Measurements from ENCODE around the gene NOP10. TPM values are rescaled to one million over a fixed set of nuclear protein-coding genes. Genes with fewer than 3 reads are reported as not detected.

NOP10 gene
- polyA plus RNA-seq, 1 donor: 161 TPM

GRCh38 chr15:34370129-34370528 lies 27.2 kb upstream of the NOP10 start:
- Histone ChIP-seq H3K4me3 (ENCODE audit: low read length) (no peak overlapping the region), H3K9me3 (ENCODE audit: control insufficient read depth, low read depth, low read length) (peaks cover 8% of the 10 kb centered on the region), H3K4me1 (ENCODE audit: control insufficient read depth, insufficient read depth, low read length) (peaks cover 15% of the 10 kb centered on the region), H3K27ac (ENCODE audit: low read length) (no peak overlapping the region), H3K36me3 (ENCODE audit: control insufficient read depth, insufficient read depth, low read length) (no peaks in the 10 kb centered on the region), H3K27me3 (ENCODE audit: control insufficient read depth, insufficient read depth, low read length) (no peaks in the 10 kb centered on the region)
- WGBS (ENCODE audit: insufficient coverage, low lambda C conversion rate): no CpG with 5 or more reads among the region's 2 CpGs
- no peak for DNase-seq

GRCh38 chr15:34367101-34368081 lies 24.5 kb upstream of the NOP10 start, which contains the start of gene LPCAT4:
Gene LPCAT4 (minus strand): TSS chr15:34367196. CDS start chr15:34367100, 96 bp downstream.
- Histone ChIP-seq H3K27ac (ENCODE audit: low read length) (peak within 1 kb of the TSS; percentile 100), H3K4me1 (ENCODE audit: control insufficient read depth, insufficient read depth, low read length) (peaks cover 24% of the 10 kb centered on the region), H3K4me3 (ENCODE audit: low read length) (peak within 1 kb of the TSS; percentile 91), H3K36me3 (ENCODE audit: control insufficient read depth, insufficient read depth, low read length) (peaks cover 2% of the 10 kb centered on the region), H3K27me3 (ENCODE audit: control insufficient read depth, insufficient read depth, low read length) (no peaks in the 10 kb centered on the region), H3K9me3 (ENCODE audit: control insufficient read depth, low read depth, low read length) (peaks cover 8% of the 10 kb centered on the region)
- no CpG with 5 or more reads among the region's 80 CpGs for WGBS (ENCODE audit: insufficient coverage, low lambda C conversion rate)
- DNase-seq: peak; percentile 91 to 94

- peak; percentile 69 to 85 for DNase-seq
These were observed 23.5 kb upstream of the NOP10 start for GRCh38 chr15:34366271-34367065.

GRCh38 chr15:34365836-34366235 lies 22.9 kb upstream of the NOP10 start:
- no peak for DNase-seq
- Histone ChIP-seq H3K27ac (ENCODE audit: low read length) (peak overlapping the region; percentile 77), H3K4me1 (ENCODE audit: control insufficient read depth, insufficient read depth, low read length) (peaks cover 25% of the 10 kb centered on the region), H3K27me3 (ENCODE audit: control insufficient read depth, insufficient read depth, low read length) (no peaks in the 10 kb centered on the region), H3K36me3 (ENCODE audit: control insufficient read depth, insufficient read depth, low read length) (peaks cover 8% of the 10 kb centered on the region), H3K9me3 (ENCODE audit: control insufficient read depth, low read depth, low read length) (peaks cover 3% of the 10 kb centered on the region), H3K4me3 (ENCODE audit: low read length) (peak overlapping the region; percentile 70)
- no CpG with 5 or more reads among the region's 5 CpGs for WGBS (ENCODE audit: insufficient coverage, low lambda C conversion rate)

More at GRCh38 chr15:34366271-34367065, 23.5 kb upstream of the NOP10 start:
- H3K27me3 ChIP-seq (ENCODE audit: control insufficient read depth, insufficient read depth, low read length): no peaks in the 10 kb centered on the region
- H3K4me3 ChIP-seq (ENCODE audit: low read length): peak overlapping the region; percentile 70
- peaks cover 25% of the 10 kb centered on the region for H3K4me1 ChIP-seq (ENCODE audit: control insufficient read depth, insufficient read depth, low read length)
- H3K9me3 ChIP-seq (ENCODE audit: control insufficient read depth, low read depth, low read length): peaks cover 6% of the 10 kb centered on the region
- peaks cover 2% of the 10 kb centered on the region for H3K36me3 ChIP-seq (ENCODE audit: control insufficient read depth, insufficient read depth, low read length)
- 0% methylated on average over 1 of the region's 37 CpGs for WGBS (ENCODE audit: insufficient coverage, low lambda C conversion rate)
- peak overlapping the region; percentile 77 for H3K27ac ChIP-seq (ENCODE audit: low read length)

GRCh38 chr15:34365091-34365825 lies 22.3 kb upstream of the NOP10 start:
- DNase-seq: no peak
- Histone ChIP-seq H3K4me3 (ENCODE audit: low read length) (no peak overlapping the region), H3K9me3 (ENCODE audit: control insufficient read depth, low read depth, low read length) (no peaks in the 10 kb centered on the region), H3K36me3 (ENCODE audit: control insufficient read depth, insufficient read depth, low read length) (peaks cover 13% of the 10 kb centered on the region), H3K4me1 (ENCODE audit: control insufficient read depth, insufficient read depth, low read length) (peaks cover 25% of the 10 kb centered on the region), H3K27me3 (ENCODE audit: control insufficient read depth, insufficient read depth, low read length) (no peaks in the 10 kb centered on the region), H3K27ac (ENCODE audit: low read length) (peak overlapping the region; percentile 77)
- WGBS (ENCODE audit: insufficient coverage, low lambda C conversion rate): no CpG with 5 or more reads among the region's 16 CpGs

- H3K27ac ChIP-seq (ENCODE audit: low read length): no peak overlapping the region
- H3K4me3 ChIP-seq (ENCODE audit: low read length): no peak overlapping the region
- DNase-seq: no peak
- no peaks in the 10 kb centered on the region for H3K9me3 ChIP-seq (ENCODE audit: control insufficient read depth, low read depth, low read length)
- no CpG with 5 or more reads among the region's 8 CpGs for WGBS (ENCODE audit: insufficient coverage, low lambda C conversion rate)
- H3K36me3 ChIP-seq (ENCODE audit: control insufficient read depth, insufficient read depth, low read length): peaks cover 26% of the 10 kb centered on the region
- peaks cover 25% of the 10 kb centered on the region for H3K4me1 ChIP-seq (ENCODE audit: control insufficient read depth, insufficient read depth, low read length)
- H3K27me3 ChIP-seq (ENCODE audit: control insufficient read depth, insufficient read depth, low read length): no peaks in the 10 kb centered on the region
These were observed 21.1 kb upstream of the NOP10 start for GRCh38 chr15:34364041-34364440.

- no peaks in the 10 kb centered on the region for H3K9me3 ChIP-seq (ENCODE audit: control insufficient read depth, low read depth, low read length)
- 18% methylated on average over 2 of the region's 10 CpGs for WGBS (ENCODE audit: insufficient coverage, low lambda C conversion rate)
- H3K27ac ChIP-seq (ENCODE audit: low read length): peak overlapping the region; percentile 71
- H3K27me3 ChIP-seq (ENCODE audit: control insufficient read depth, insufficient read depth, low read length): no peaks in the 10 kb centered on the region
- DNase-seq: peak; percentile 45 to 77
- peaks cover 43% of the 10 kb centered on the region for H3K36me3 ChIP-seq (ENCODE audit: control insufficient read depth, insufficient read depth, low read length)
- H3K4me3 ChIP-seq (ENCODE audit: low read length): no peak overlapping the region
- H3K4me1 ChIP-seq (ENCODE audit: control insufficient read depth, insufficient read depth, low read length): peaks cover 19% of the 10 kb centered on the region
These were observed 19.3 kb upstream of the NOP10 start for GRCh38 chr15:34362047-34362773.

- H3K27ac ChIP-seq (ENCODE audit: low read length): no peak overlapping the region
These were observed 18.3 kb upstream of the NOP10 start for GRCh38 chr15:34361278-34361677.

GRCh38 chr15:34360298-34360697 lies 17.4 kb upstream of the NOP10 start:
- H3K4me1 ChIP-seq (ENCODE audit: control insufficient read depth, insufficient read depth, low read length): peaks cover 11% of the 10 kb centered on the region
- no peaks in the 10 kb centered on the region for H3K9me3 ChIP-seq (ENCODE audit: control insufficient read depth, low read depth, low read length)
- no peak overlapping the region for H3K4me3 ChIP-seq (ENCODE audit: low read length)
- no CpG with 5 or more reads among the region's 1 CpG for WGBS (ENCODE audit: insufficient coverage, low lambda C conversion rate)
- H3K27me3 ChIP-seq (ENCODE audit: control insufficient read depth, insufficient read depth, low read length): no peaks in the 10 kb centered on the region
- peaks cover 59% of the 10 kb centered on the region for H3K36me3 ChIP-seq (ENCODE audit: control insufficient read depth, insufficient read depth, low read length)
- no peak overlapping the region for H3K27ac ChIP-seq (ENCODE audit: low read length)
- DNase-seq: no peak

More at GRCh38 chr15:34361278-34361677, 18.3 kb upstream of the NOP10 start:
- H3K4me3 ChIP-seq (ENCODE audit: low read length): no peak overlapping the region
- H3K9me3 ChIP-seq (ENCODE audit: control insufficient read depth, low read depth, low read length): no peaks in the 10 kb centered on the region
- no peaks in the 10 kb centered on the region for H3K27me3 ChIP-seq (ENCODE audit: control insufficient read depth, insufficient read depth, low read length)
- WGBS (ENCODE audit: insufficient coverage, low lambda C conversion rate): no CpG with 5 or more reads among the region's 7 CpGs
- no peak for DNase-seq
- peaks cover 19% of the 10 kb centered on the region for H3K4me1 ChIP-seq (ENCODE audit: control insufficient read depth, insufficient read depth, low read length)
- peaks cover 52% of the 10 kb centered on the region for H3K36me3 ChIP-seq (ENCODE audit: control insufficient read depth, insufficient read depth, low read length)
